Ovary (tissue), 3 donors: Measurements from ENCODE around the gene FRMD4A.

Experiments used
- POLR2A ChIP-seq: fragments of 450-650 bp; IDR thresholded peaks from one replicate; pipeline ENCODE4 v1.6.1; 2017; ENCODE audit warnings: antibody characterized with exemption, mild to moderate bottlenecking, moderate library complexity
- TF ChIP-seq, protein P1 (sequence below), 3 donors: fragments of 450-650 bp in 2 of 3; fragments of 200-600 bp in 1 of 3; IDR thresholded peaks; one replicate each; pipeline versions ENCODE4 v1.5.1 to v1.8.0; 2016 to 2022; ENCODE audit warnings: antibody characterized with exemption in 3 of 3, mild to moderate bottlenecking in 1 of 3
- donor health status: DM: no; HTN: no; CAD: no.

DNA sequence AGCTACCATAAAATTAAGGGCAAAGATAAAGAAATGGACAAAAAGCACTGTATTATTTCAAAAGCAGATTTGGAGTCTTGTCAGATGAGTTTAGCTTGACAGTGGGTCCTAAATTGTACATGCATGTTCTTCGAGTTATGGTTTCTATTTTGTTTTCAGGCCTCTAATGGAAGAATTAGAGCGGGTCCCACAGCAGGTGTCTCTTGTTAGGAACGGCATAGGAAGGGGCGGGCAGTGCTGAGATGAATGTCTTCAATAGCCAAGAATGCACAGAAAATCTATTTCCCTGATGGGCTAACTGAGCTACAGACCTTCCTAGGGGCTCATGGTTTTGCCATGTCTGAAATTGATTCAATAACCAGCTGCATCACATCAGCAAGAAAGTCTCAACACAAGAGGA is 304.4 kb downstream of the FRMD4A start:
- TF ChIP-seq, protein P1, sequence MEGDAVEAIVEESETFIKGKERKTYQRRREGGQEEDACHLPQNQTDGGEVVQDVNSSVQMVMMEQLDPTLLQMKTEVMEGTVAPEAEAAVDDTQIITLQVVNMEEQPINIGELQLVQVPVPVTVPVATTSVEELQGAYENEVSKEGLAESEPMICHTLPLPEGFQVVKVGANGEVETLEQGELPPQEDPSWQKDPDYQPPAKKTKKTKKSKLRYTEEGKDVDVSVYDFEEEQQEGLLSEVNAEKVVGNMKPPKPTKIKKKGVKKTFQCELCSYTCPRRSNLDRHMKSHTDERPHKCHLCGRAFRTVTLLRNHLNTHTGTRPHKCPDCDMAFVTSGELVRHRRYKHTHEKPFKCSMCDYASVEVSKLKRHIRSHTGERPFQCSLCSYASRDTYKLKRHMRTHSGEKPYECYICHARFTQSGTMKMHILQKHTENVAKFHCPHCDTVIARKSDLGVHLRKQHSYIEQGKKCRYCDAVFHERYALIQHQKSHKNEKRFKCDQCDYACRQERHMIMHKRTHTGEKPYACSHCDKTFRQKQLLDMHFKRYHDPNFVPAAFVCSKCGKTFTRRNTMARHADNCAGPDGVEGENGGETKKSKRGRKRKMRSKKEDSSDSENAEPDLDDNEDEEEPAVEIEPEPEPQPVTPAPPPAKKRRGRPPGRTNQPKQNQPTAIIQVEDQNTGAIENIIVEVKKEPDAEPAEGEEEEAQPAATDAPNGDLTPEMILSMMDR (IDR thresholded peaks at IDR 0.05) = no peak
- TF ChIP-seq POLR2A = no peak
